Measurements from ENCODE around the gene BMPR1B.
"Not testable (repeated sequence)": the region's sequence is repeated elsewhere in the genome, so short reads cannot be mapped to it uniquely, and the experiment has no call there.

BMPR1B gene

GRCh38 chr4:94833394-94833793, 75.6 kb downstream of the BMPR1B start:
- no peak for DNase-seq (ENCODE audit: low spot score)

GRCh38 chr4:94834501-94834900, 76.7 kb downstream of the BMPR1B start:
- DNase-seq (ENCODE audit: low spot score): no peak

GRCh38 chr4:94841166-94841863, 83.6 kb downstream of the BMPR1B start:
- not testable (repeated sequence) for DNase-seq (ENCODE audit: low spot score)

GRCh38 chr4:94841864-94842221, 84.1 kb downstream of the BMPR1B start:
- DNase-seq (ENCODE audit: low spot score): no peak

GRCh38 chr4:94843216-94843615, 85.5 kb downstream of the BMPR1B start:
- DNase-seq (ENCODE audit: low spot score): no peak

GRCh38 chr4:94848326-94848725, 90.6 kb downstream of the BMPR1B start:
- no peak for DNase-seq (ENCODE audit: low spot score)

- no peak for DNase-seq (ENCODE audit: low spot score)
Measured at GRCh38 chr4:94849901-94850300, 92.1 kb downstream of the BMPR1B start.

GRCh38 chr4:94852616-94853015, 94.9 kb downstream of the BMPR1B start:
- no peak for DNase-seq (ENCODE audit: low spot score)

GRCh38 chr4:94856030-94856429, 98.3 kb downstream of the BMPR1B start:
- no peak for DNase-seq (ENCODE audit: low spot score)

- DNase-seq (ENCODE audit: low spot score): no peak
Measured at GRCh38 chr4:94870146-94870545, 112.4 kb downstream of the BMPR1B start.

- DNase-seq (ENCODE audit: low spot score): no peak
Measured at GRCh38 chr4:94871644-94872305, 114.0 kb downstream of the BMPR1B start.

GRCh38 chr4:94877973-94878372, 120.2 kb downstream of the BMPR1B start:
- no peak for DNase-seq (ENCODE audit: low spot score)

- DNase-seq (ENCODE audit: low spot score): no peak
Measured at GRCh38 chr4:94880956-94881355, 123.2 kb downstream of the BMPR1B start.

GRCh38 chr4:94882756-94883155, 125.0 kb downstream of the BMPR1B start:
- DNase-seq (ENCODE audit: low spot score): no peak

GRCh38 chr4:94887027-94887426, 129.3 kb downstream of the BMPR1B start:
- no peak for DNase-seq (ENCODE audit: low spot score)

GRCh38 chr4:94889523-94889922, 131.8 kb downstream of the BMPR1B start:
- no peak for DNase-seq (ENCODE audit: low spot score)

- DNase-seq (ENCODE audit: low spot score): peak; percentile 35
Measured at GRCh38 chr4:94889946-94890345, 132.2 kb downstream of the BMPR1B start.

- no peak for DNase-seq (ENCODE audit: low spot score)
Measured at GRCh38 chr4:94890579-94890978, 132.8 kb downstream of the BMPR1B start.

GRCh38 chr4:94892051-94892450, 134.3 kb downstream of the BMPR1B start:
- peak; percentile 51 for DNase-seq (ENCODE audit: low spot score)

- no peak for DNase-seq (ENCODE audit: low spot score)
Measured at GRCh38 chr4:94895081-94895480, 137.3 kb downstream of the BMPR1B start.

GRCh38 chr4:94897023-94897422, 139.3 kb downstream of the BMPR1B start:
- DNase-seq (ENCODE audit: low spot score): no peak

GRCh38 chr4:94905511-94905910, 147.8 kb downstream of the BMPR1B start:
- no peak for DNase-seq (ENCODE audit: low spot score)

GRCh38 chr4:94909645-94910044, 151.9 kb downstream of the BMPR1B start:
- no peak for DNase-seq (ENCODE audit: low spot score)

GRCh38 chr4:94911106-94911505, 153.4 kb downstream of the BMPR1B start:
- DNase-seq (ENCODE audit: low spot score): no peak
